ENCODE measurements around the gene ZNF746.

DNA sequence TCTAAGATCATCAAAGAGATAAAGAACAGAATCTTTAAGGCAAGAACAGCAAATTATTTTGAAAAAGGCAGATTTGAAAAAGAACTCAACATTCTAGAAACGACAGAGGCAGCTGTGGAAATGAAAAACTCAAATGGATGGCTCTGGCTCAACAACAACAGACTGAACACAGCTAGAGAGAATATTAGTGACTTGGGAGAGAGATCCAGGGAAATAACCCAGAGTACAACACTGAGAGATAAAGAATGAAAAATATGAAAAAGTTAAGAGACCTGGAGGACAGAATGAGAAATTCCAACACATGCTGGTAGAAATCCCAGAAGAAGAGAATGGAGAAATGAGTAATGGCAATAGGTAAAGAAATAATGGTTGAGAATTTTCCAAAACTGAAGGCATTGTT, 18.9 kb downstream of the ZNF746 start:
- TF ChIP-seq USF1 (IDR thresholded peaks at IDR 0.05) (no peak), EGR1 (IDR thresholded peaks at IDR 0.05) (no peak)
